ENCODE measurements around the gene RNF111. TPM values are rescaled to one million over a fixed set of nuclear protein-coding genes. Genes with fewer than 3 reads are reported as not detected.

RNF111 gene
- polyA plus RNA-seq, 1 experiment = 28.7 TPM

GRCh38 chr15:59008086-59008485 is 20.6 kb downstream of the RNF111 start:
- Histone ChIP-seq H3K27me3 (ENCODE audit: control insufficient read depth, insufficient read depth, low read length) (no peaks in the 10 kb centered on the region), H3K36me3 (ENCODE audit: control insufficient read depth, insufficient read depth, low read length) (no peaks in the 10 kb centered on the region; the same call in 1 of the 2 replicates), H3K4me3 (ENCODE audit: low read depth, low read length) (no peak overlapping the region)
- no peak for DNase-seq (ENCODE audit: low read depth)
- TF ChIP-seq CTCF (IDR thresholded peaks at IDR 0.05; ENCODE audit: insufficient read depth, low read depth, low read length) = no peak
- ChIA-PET CTCF (interaction anchor here (0.7 kb wide), 1 partner anchor 11 kb away, joined by 3 read pairs; no protein-coding TSS in a partner anchor), POLR2A (no interaction called here)

GRCh38 chr15:59011262-59011952 is 23.9 kb downstream of the RNF111 start:
- no peaks in the 10 kb centered on the region for H3K36me3 ChIP-seq (ENCODE audit: control insufficient read depth, insufficient read depth, low read length)
- H3K27me3 ChIP-seq (ENCODE audit: control insufficient read depth, insufficient read depth, low read length) = no peaks in the 10 kb centered on the region
- TF ChIP-seq CTCF (IDR thresholded peaks at IDR 0.05; ENCODE audit: insufficient read depth, low read depth, low read length) = no peak
- H3K4me3 ChIP-seq (ENCODE audit: low read depth, low read length) = no peak overlapping the region
- ChIA-PET POLR2A (no interaction called here), CTCF (no interaction called here)
- DNase-seq (ENCODE audit: low read depth) = no peak

GRCh38 chr15:59013246-59013873 is 25.9 kb downstream of the RNF111 start:
- no peak for TF ChIP-seq CTCF (IDR thresholded peaks at IDR 0.05; ENCODE audit: insufficient read depth, low read depth, low read length)
- CTCF ChIA-PET = interaction anchor here (0.6 kb wide), 1 partner anchor 195 kb away, joined by 3 read pairs; no protein-coding TSS in a partner anchor
- DNase-seq (ENCODE audit: low read depth) = no peak

GRCh38 chr15:59014068-59014467 is 26.6 kb downstream of the RNF111 start:
- H3K27me3 ChIP-seq (ENCODE audit: control insufficient read depth, insufficient read depth, low read length) = no peaks in the 10 kb centered on the region
- no peaks in the 10 kb centered on the region for H3K36me3 ChIP-seq (ENCODE audit: control insufficient read depth, insufficient read depth, low read length)
- CTCF ChIA-PET = interaction anchor here (0.6 kb wide), 1 partner anchor 16 kb away, joined by 3 read pairs; no protein-coding TSS in a partner anchor
- H3K4me3 ChIP-seq (ENCODE audit: low read depth, low read length) = no peak overlapping the region
- POLR2A ChIA-PET = no interaction called here
- no peak for DNase-seq (ENCODE audit: low read depth)
- no peak for TF ChIP-seq CTCF (IDR thresholded peaks at IDR 0.05; ENCODE audit: insufficient read depth, low read depth, low read length)

More at GRCh38 chr15:59013246-59013873, 25.9 kb downstream of the RNF111 start:
- POLR2A ChIA-PET = no interaction called here
- H3K36me3 ChIP-seq (ENCODE audit: control insufficient read depth, insufficient read depth, low read length) = no peaks in the 10 kb centered on the region
- no peak overlapping the region for H3K4me3 ChIP-seq (ENCODE audit: low read depth, low read length)
- no peaks in the 10 kb centered on the region for H3K27me3 ChIP-seq (ENCODE audit: control insufficient read depth, insufficient read depth, low read length)

- ChIA-PET CTCF (no interaction called here), POLR2A (no interaction called here)
These were observed 30.0 kb downstream of the RNF111 start for GRCh38 chr15:59017449-59017848.

More at GRCh38 chr15:59017449-59017848, 30.0 kb downstream of the RNF111 start:
- no peak for DNase-seq (ENCODE audit: low read depth)
- no peak for TF ChIP-seq CTCF (IDR thresholded peaks at IDR 0.05; ENCODE audit: insufficient read depth, low read depth, low read length)
- Histone ChIP-seq H3K36me3 (ENCODE audit: control insufficient read depth, insufficient read depth, low read length) (no peaks in the 10 kb centered on the region), H3K27me3 (ENCODE audit: control insufficient read depth, insufficient read depth, low read length) (no peaks in the 10 kb centered on the region), H3K4me3 (ENCODE audit: low read depth, low read length) (no peak overlapping the region)

All from BJ (cell line).